SU-DHL-6 (cell line): ENCODE results near the gene DMBX1.

Experiments
- H2AFZ ChIP-seq: fragments of 200-600 bp; sonication (generic); 2 replicates; pipeline ENCODE4 v1.6.1; 2014; ENCODE audit warnings: low read depth, mild to moderate bottlenecking, moderate library complexity, mixed read lengths, antibody characterized with exemption, low read length; ENCODE audit not compliant: severe bottlenecking
- H3F3A ChIP-seq: fragments of 200-600 bp; shearing (Covaris generic); 2 replicates; pipeline ENCODE4 v1.6.0; 2016; ENCODE audit warnings: antibody characterized with exemption, mild to moderate bottlenecking; ENCODE audit not compliant: insufficient read depth
- H3K27ac ChIP-seq: fragments of 200-600 bp; sonication (generic); 2 replicates; pipeline ENCODE4 v1.5.1; 2016; ENCODE audit warnings: low read depth, mild to moderate bottlenecking, low read length, moderate library complexity, mixed read lengths
- H3K27me3 ChIP-seq: fragments of 200-600 bp; sonication (generic), shearing (Covaris generic); 2 replicates; pipeline ENCODE4 v1.6.0; 2014; ENCODE audit warnings: mild to moderate bottlenecking, low read length
- H3K36me3 ChIP-seq: fragments of 200-600 bp; sonication (generic); 2 replicates; pipeline ENCODE4 v1.6.1; 2014; ENCODE audit warnings: mild to moderate bottlenecking, low read length, mixed read lengths
- H3K4me2 ChIP-seq: fragments of 300-600, 200-600 bp; shearing (Covaris generic), sonication (generic); 2 replicates; pipeline ENCODE4 v1.6.0; 2014; ENCODE audit warnings: low read length, low read depth, mild to moderate bottlenecking; ENCODE audit not compliant: poor library complexity, severe bottlenecking
- H3K4me3 ChIP-seq: fragments of 200-600 bp; sonication (generic); 2 replicates; pipeline ENCODE4 v1.5.1; 2014; ENCODE audit warnings: antibody characterized with exemption, low read length, mild to moderate bottlenecking, mixed read lengths; ENCODE audit not compliant: insufficient read depth, poor library complexity, severe bottlenecking
- H3K79me2 ChIP-seq: fragments of 200-600 bp; sonication (generic); 2 replicates; pipeline ENCODE4 v1.6.1; 2014; ENCODE audit warnings: mild to moderate bottlenecking, low read length, moderate library complexity; ENCODE audit not compliant: insufficient read depth
- H3K9ac ChIP-seq: fragments of 200-600 bp; sonication (generic); 2 replicates; pipeline ENCODE4 v1.7.0; 2014; ENCODE audit warnings: mild to moderate bottlenecking, low read length
- H3K9me2 ChIP-seq: fragments of 200-600 bp; sonication (generic); replicated peaks from 2 replicates; pipeline ENCODE4 v1.6.1; 2014; ENCODE audit warnings: low read length; ENCODE audit not compliant: insufficient read depth
- H3K9me3 ChIP-seq: fragments of 200-600 bp; sonication (generic); 2 replicates; pipeline ENCODE4 v1.6.1; 2014; ENCODE audit warnings: low read length, mixed read lengths; ENCODE audit not compliant: insufficient read depth
- H4K20me1 ChIP-seq: fragments of 200-600 bp; sonication (generic); 2 replicates; pipeline ENCODE4 v1.6.1; 2014; ENCODE audit warnings: low read depth, mild to moderate bottlenecking, antibody characterized with exemption, low read length, moderate library complexity, mixed read lengths
- EZH2phosphoT487 ChIP-seq: fragments of 200-600 bp; sonication (generic), shearing (Covaris generic); conservative IDR thresholded peaks from 2 replicates; pipeline ENCODE4 v1.6.1; 2018; ENCODE audit warnings: mild to moderate bottlenecking, antibody characterized with exemption, low read length, moderate library complexity, mixed read lengths
- TF ChIP-seq, protein P1 (sequence below): fragments of 200-600 bp; sonication (generic); IDR thresholded peaks from one replicate; pipeline ENCODE4 v1.5.1; 2017; ENCODE audit warnings: antibody characterized with exemption, mild to moderate bottlenecking, low read length, moderate library complexity; ENCODE audit not compliant: insufficient read depth, poor library complexity, severe bottlenecking

Gene DMBX1

GRCh38 chr1:46491443-46492268 is 2.0 kb downstream of the DMBX1 start:
- H4K20me1 ChIP-seq = no peaks in the 10 kb centered on the region
- H3K27me3 ChIP-seq = no peaks in the 10 kb centered on the region

DNA sequence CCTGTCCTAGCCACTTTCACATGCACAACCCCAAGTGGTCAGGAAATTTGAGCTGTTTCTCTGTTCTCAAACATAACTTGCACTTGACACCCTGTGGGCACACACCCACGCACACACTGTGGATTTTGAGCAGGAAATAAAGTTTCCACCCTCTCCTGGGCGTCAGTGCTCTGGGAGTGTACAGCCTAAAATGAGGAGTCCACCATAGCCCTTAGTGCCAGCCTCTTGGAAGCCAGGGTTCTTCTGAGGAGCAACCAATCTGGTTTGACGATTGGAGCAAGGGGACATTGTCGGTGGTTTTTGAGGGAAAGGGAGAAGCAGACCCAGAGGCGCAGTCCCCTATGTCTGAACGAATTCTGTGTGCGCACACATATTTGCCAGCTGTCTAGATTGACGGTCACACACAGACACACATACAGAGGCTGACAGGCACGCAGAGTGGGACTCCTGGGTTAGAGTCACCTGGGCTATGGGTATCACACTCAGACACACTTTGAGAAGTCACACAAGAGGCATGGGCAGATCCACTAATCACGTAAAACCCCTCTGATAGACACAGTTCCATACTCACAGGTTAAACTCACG is 2.7 kb downstream of the DMBX1 start:
- no peaks in the 10 kb centered on the region for H3K79me2 ChIP-seq
- H3K27me3 ChIP-seq = no peaks in the 10 kb centered on the region
- H4K20me1 ChIP-seq = no peaks in the 10 kb centered on the region
- no peaks in the 10 kb centered on the region for H3K36me3 ChIP-seq
- H3K9ac ChIP-seq = no peak overlapping the region
- H3K9me2 ChIP-seq = no peaks in the 10 kb centered on the region
- no peak for TF ChIP-seq EZH2phosphoT487
- TF ChIP-seq, protein P1, sequence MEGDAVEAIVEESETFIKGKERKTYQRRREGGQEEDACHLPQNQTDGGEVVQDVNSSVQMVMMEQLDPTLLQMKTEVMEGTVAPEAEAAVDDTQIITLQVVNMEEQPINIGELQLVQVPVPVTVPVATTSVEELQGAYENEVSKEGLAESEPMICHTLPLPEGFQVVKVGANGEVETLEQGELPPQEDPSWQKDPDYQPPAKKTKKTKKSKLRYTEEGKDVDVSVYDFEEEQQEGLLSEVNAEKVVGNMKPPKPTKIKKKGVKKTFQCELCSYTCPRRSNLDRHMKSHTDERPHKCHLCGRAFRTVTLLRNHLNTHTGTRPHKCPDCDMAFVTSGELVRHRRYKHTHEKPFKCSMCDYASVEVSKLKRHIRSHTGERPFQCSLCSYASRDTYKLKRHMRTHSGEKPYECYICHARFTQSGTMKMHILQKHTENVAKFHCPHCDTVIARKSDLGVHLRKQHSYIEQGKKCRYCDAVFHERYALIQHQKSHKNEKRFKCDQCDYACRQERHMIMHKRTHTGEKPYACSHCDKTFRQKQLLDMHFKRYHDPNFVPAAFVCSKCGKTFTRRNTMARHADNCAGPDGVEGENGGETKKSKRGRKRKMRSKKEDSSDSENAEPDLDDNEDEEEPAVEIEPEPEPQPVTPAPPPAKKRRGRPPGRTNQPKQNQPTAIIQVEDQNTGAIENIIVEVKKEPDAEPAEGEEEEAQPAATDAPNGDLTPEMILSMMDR = no peak
- no peak overlapping the region for H3K4me2 ChIP-seq
- no peak overlapping the region for H3K4me3 ChIP-seq
- H3K9me3 ChIP-seq = no peaks in the 10 kb centered on the region
- no peak overlapping the region for H2AFZ ChIP-seq
- no peak overlapping the region for H3K27ac ChIP-seq
- H3F3A ChIP-seq = no peaks in the 10 kb centered on the region

More at GRCh38 chr1:46491443-46492268, 2.0 kb downstream of the DMBX1 start:
- no peaks in the 10 kb centered on the region for H3K79me2 ChIP-seq
- H3K4me2 ChIP-seq = no peak overlapping the region
- no peaks in the 10 kb centered on the region for H3K9me3 ChIP-seq
- no peak overlapping the region for H3K9ac ChIP-seq
- TF ChIP-seq, protein P1 = no peak
- TF ChIP-seq EZH2phosphoT487 = no peak
- no peaks in the 10 kb centered on the region for H3K9me2 ChIP-seq
- H2AFZ ChIP-seq = no peak overlapping the region
- H3F3A ChIP-seq = no peaks in the 10 kb centered on the region
- H3K36me3 ChIP-seq = no peaks in the 10 kb centered on the region
- no peak overlapping the region for H3K27ac ChIP-seq
- H3K4me3 ChIP-seq = no peak overlapping the region

DNA sequence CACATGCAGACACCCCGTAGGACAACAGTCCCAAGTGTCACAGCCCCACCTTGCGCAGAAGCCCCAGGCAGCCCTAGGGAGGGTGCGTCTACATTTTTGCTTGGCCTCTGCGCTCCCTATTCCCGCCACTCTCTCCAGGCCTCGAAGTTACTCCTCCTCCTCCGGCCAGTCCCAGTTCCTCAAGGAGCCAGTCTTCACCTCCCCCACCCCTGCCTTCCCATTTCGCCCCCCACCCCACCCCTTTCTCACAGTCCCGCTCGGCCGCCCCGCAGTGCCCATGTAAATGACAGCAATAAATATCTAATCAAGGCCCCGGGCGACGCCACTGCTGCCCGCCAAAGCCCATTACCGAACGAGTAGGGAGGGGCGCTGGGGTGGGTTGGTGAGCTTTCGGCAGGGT is 3.2 kb downstream of the DMBX1 start:
- Histone ChIP-seq H3K27me3 (no peaks in the 10 kb centered on the region), H3K4me2 (no peak overlapping the region), H3K36me3 (no peaks in the 10 kb centered on the region), H3K9ac (no peak overlapping the region), H3K4me3 (no peak overlapping the region), H3K9me3 (no peaks in the 10 kb centered on the region), H3K9me2 (no peaks in the 10 kb centered on the region), H4K20me1 (no peaks in the 10 kb centered on the region), H3F3A (no peaks in the 10 kb centered on the region), H2AFZ (no peak overlapping the region), H3K27ac (no peak overlapping the region), H3K79me2 (no peaks in the 10 kb centered on the region)
- TF ChIP-seq, protein P1 = no peak
- TF ChIP-seq EZH2phosphoT487 = no peak
